C4-2B (cell line): ENCODE data around the gene ZSWIM4.

Experiments used
- ZFX ChIP-seq: fragments of 450-650 bp; IDR thresholded peaks from 2 replicates; pipeline ENCODE4 v1.6.1; 2017
- TF ChIP-seq, protein P1 (sequence below): fragments of 450-650 bp; conservative IDR thresholded peaks from 2 replicates; pipeline ENCODE4 v1.5.1; 2017; ENCODE audit warnings: mild to moderate bottlenecking

DNA sequence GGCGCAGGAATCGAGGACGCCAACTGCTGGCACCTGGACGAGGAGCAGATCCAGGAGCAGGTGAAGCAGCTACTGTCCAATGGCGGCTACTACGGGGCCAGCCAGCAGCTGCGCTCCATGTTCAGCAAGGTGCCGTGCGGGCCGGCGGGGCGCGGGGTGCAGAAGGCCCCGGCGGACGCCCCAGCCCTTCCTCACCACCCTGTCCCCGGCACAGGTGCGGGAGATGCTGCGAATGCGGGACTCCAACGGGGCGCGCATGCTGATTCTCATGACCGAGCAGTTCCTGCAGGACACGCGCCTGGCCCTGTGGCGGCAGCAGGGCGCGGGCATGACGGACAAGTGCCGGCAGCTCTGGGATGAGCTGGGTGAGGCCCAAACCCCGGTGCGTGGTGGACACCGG lies 13.6 kb downstream of the ZSWIM4 start:
- TF ChIP-seq, protein P1, sequence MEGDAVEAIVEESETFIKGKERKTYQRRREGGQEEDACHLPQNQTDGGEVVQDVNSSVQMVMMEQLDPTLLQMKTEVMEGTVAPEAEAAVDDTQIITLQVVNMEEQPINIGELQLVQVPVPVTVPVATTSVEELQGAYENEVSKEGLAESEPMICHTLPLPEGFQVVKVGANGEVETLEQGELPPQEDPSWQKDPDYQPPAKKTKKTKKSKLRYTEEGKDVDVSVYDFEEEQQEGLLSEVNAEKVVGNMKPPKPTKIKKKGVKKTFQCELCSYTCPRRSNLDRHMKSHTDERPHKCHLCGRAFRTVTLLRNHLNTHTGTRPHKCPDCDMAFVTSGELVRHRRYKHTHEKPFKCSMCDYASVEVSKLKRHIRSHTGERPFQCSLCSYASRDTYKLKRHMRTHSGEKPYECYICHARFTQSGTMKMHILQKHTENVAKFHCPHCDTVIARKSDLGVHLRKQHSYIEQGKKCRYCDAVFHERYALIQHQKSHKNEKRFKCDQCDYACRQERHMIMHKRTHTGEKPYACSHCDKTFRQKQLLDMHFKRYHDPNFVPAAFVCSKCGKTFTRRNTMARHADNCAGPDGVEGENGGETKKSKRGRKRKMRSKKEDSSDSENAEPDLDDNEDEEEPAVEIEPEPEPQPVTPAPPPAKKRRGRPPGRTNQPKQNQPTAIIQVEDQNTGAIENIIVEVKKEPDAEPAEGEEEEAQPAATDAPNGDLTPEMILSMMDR: no peak
- TF ChIP-seq ZFX: no peak
